Mesendoderm (in vitro differentiated cells): ENCODE data around the gene DDAH2.

Source experiments
- DNase-seq: peaks from one replicate; pipeline ENCODE4 v3.0.0; 2013
- H2AK5ac ChIP-seq: 2 replicates; pipeline ENCODE4 v1.6.1; 2013; ENCODE audit warnings: low read length, inconsistent platforms
- H2BK120ac ChIP-seq: 2 replicates; pipeline ENCODE4 v1.6.1; 2013; ENCODE audit warnings: low read depth, mild to moderate bottlenecking, low read length, moderate library complexity, mixed read lengths
- H2BK15ac ChIP-seq: replicated peaks from 2 replicates; pipeline ENCODE4 v1.6.1; 2013; ENCODE audit warnings: low read depth, mild to moderate bottlenecking, moderate library complexity
- H2BK5ac ChIP-seq: 2 replicates; pipeline ENCODE4 v1.6.1; 2013; ENCODE audit warnings: low read length, inconsistent platforms
- H3K18ac ChIP-seq: 2 replicates; pipeline ENCODE4 v1.6.1; 2013; ENCODE audit warnings: mild to moderate bottlenecking, low read length, mixed read lengths
- H3K23ac ChIP-seq: one replicate; pipeline ENCODE4 v1.6.1; 2013; ENCODE audit warnings: low read length
- H3K27ac ChIP-seq: 2 replicates; pipeline ENCODE4 v1.5.1; 2013; ENCODE audit warnings: low read depth, mild to moderate bottlenecking, inconsistent platforms, low read length, moderate library complexity
- H3K27me3 ChIP-seq: 2 replicates; pipeline ENCODE4 v1.6.1; 2013; ENCODE audit warnings: low read length, control low read depth, mild to moderate bottlenecking, inconsistent platforms; ENCODE audit not compliant: insufficient read depth, poor library complexity
- H3K36me3 ChIP-seq: 2 replicates; pipeline ENCODE4 v1.6.1; 2013; ENCODE audit warnings: low read length, inconsistent platforms; ENCODE audit not compliant: control insufficient read depth, insufficient read depth
- H3K4ac ChIP-seq: one replicate; pipeline ENCODE4 v1.6.1; 2013; ENCODE audit warnings: low read depth, mild to moderate bottlenecking, low read length, moderate library complexity
- H3K4me1 ChIP-seq: 2 replicates; pipeline ENCODE4 v1.6.1; 2013; ENCODE audit warnings: low read depth, low read length, inconsistent platforms; ENCODE audit not compliant: control insufficient read depth
- H3K4me2 ChIP-seq: 2 replicates; pipeline ENCODE4 v1.6.1; 2013; ENCODE audit warnings: low read length
- H3K4me3 ChIP-seq: 2 replicates; pipeline ENCODE4 v1.5.1; 2013; ENCODE audit warnings: mild to moderate bottlenecking, low read length
- H3K56ac ChIP-seq: one replicate; pipeline ENCODE4 v1.6.1; 2013; ENCODE audit warnings: low read length
- H3K79me1 ChIP-seq: 2 replicates; pipeline ENCODE4 v1.6.1; 2013; ENCODE audit warnings: low read length, inconsistent platforms
- H3K79me2 ChIP-seq: 2 replicates; pipeline ENCODE4 v1.6.1; 2013; ENCODE audit warnings: mild to moderate bottlenecking, low read length; ENCODE audit not compliant: control insufficient read depth, insufficient read depth
- H3K9ac ChIP-seq: 2 replicates; pipeline ENCODE4 v1.6.1; 2013; ENCODE audit warnings: low read length, inconsistent platforms
- H4K5ac ChIP-seq: one replicate; pipeline ENCODE4 v1.6.1; 2013; ENCODE audit warnings: low read length
- H4K8ac ChIP-seq: one replicate; pipeline ENCODE4 v1.6.1; 2013; ENCODE audit warnings: low read depth, mild to moderate bottlenecking, control low read depth, low read length, moderate library complexity
- WGBS: extraction: QIAGEN DNeasy Blood & Tissue Kit; methylation state at CpG from one replicate; pipeline ENCODE4 v1.1.7; 2013; ENCODE audit warnings: low lambda C conversion rate, missing lambda C conversion rate; ENCODE audit not compliant: insufficient coverage; ENCODE audit errors: extremely low coverage; 5-methylcytosine and 5-hydroxymethylcytosine counted together

The DDAH2 gene

GRCh38 chr6:31690231-31691077, 38.6 kb downstream of the DDAH2 start:
- Histone ChIP-seq H3K4me3 (no peak overlapping the region), H2BK15ac (no peak overlapping the region), H3K36me3 (peaks cover 29% of the 10 kb centered on the region), H2BK120ac (no peak overlapping the region), H3K23ac (peak overlapping the region; percentile 66), H3K56ac (peak overlapping the region; percentile 79), H3K18ac (no peak overlapping the region), H3K79me1 (no peaks in the 10 kb centered on the region), H3K27me3 (no peaks in the 10 kb centered on the region), H2BK5ac (no peak overlapping the region), H4K5ac (no peak overlapping the region), H3K9ac (peak overlapping the region; percentile 44), H3K79me2 (no peaks in the 10 kb centered on the region), H3K4ac (no peak overlapping the region), H2AK5ac (no peak overlapping the region), H3K4me2 (no peak overlapping the region), H3K4me1 (peaks cover 8% of the 10 kb centered on the region), H3K27ac (peak overlapping the region; percentile 68), H4K8ac (no peak overlapping the region)
- peak; percentile 78 for DNase-seq
- WGBS = no CpG with 5 or more reads among the region's 10 CpGs

- no peaks in the 10 kb centered on the region for H3K79me2 ChIP-seq
- peaks cover 8% of the 10 kb centered on the region for H3K4me1 ChIP-seq
- H4K5ac ChIP-seq = no peak overlapping the region
- H3K23ac ChIP-seq = no peak overlapping the region
- H3K4me3 ChIP-seq = no peak overlapping the region
- no peak overlapping the region for H3K4me2 ChIP-seq
- H3K18ac ChIP-seq = no peak overlapping the region
- no peak overlapping the region for H2BK15ac ChIP-seq
- no peaks in the 10 kb centered on the region for H3K27me3 ChIP-seq
- no peak overlapping the region for H3K56ac ChIP-seq
- WGBS = no CpG with 5 or more reads among the region's 11 CpGs
- H3K36me3 ChIP-seq = peaks cover 26% of the 10 kb centered on the region
- no peak overlapping the region for H3K4ac ChIP-seq
- H4K8ac ChIP-seq = no peak overlapping the region
- no peaks in the 10 kb centered on the region for H3K79me1 ChIP-seq
- no peak overlapping the region for H2BK5ac ChIP-seq
- no peak overlapping the region for H2AK5ac ChIP-seq
- no peak overlapping the region for H2BK120ac ChIP-seq
- DNase-seq = peak; percentile 41
- no peak overlapping the region for H3K9ac ChIP-seq
- no peak overlapping the region for H3K27ac ChIP-seq
Measured at GRCh38 chr6:31689249-31690110, 39.6 kb downstream of the DDAH2 start.

DNA sequence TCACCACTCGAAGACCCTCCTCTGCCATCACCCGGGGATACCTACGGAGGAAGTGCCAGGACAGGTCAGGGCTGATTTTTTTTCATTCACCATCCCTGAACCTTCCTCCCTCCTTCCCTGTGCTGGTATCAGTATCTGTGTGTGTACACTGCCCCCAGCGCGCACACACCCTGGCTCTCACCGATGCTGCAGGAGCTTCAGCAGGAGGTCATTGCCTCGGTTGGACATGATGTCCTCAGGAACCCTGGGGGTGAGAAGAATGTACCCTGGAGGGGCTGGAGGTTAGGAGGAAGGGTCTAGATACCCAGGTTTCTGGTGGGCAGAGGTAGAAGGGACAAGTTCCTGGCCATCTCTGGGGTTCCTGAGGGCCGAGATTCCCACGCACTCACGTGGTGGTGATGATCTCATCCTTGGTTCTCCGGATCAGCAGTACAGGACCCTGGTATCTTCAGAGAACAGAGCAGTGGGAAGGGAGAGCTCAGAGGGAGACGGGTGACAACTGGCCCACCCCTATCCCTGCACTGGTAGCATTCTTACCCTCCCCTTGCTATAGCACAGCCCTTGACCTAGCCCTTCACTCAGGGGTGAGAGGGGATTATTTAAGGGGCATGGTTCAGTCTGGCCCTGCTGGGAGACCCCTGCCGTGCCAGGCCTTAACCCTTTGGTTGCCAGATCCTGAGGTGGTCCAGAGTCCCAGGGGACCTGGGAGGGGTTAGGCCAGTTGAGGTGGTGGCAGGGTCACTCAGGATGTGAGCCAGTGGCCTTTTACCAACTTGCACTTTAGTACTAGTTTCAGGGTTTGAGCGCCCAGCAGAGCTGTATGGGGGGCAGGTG, 41.0 kb downstream of the DDAH2 start:
- DNase-seq = no peak
- Histone ChIP-seq H3K79me2 (no peaks in the 10 kb centered on the region), H3K4ac (no peak overlapping the region), H4K5ac (no peak overlapping the region), H2BK5ac (no peak overlapping the region), H2AK5ac (no peak overlapping the region), H3K9ac (no peak overlapping the region), H3K4me2 (no peak overlapping the region), H3K36me3 (peaks cover 23% of the 10 kb centered on the region), H4K8ac (no peak overlapping the region), H3K27ac (no peak overlapping the region), H3K27me3 (no peaks in the 10 kb centered on the region), H3K4me1 (peaks cover 8% of the 10 kb centered on the region), H3K56ac (peak overlapping the region; percentile 42), H2BK15ac (no peak overlapping the region), H3K4me3 (no peak overlapping the region), H3K79me1 (no peaks in the 10 kb centered on the region), H3K18ac (no peak overlapping the region), H3K23ac (no peak overlapping the region), H2BK120ac (no peak overlapping the region)
- no CpG with 5 or more reads among the region's 14 CpGs for WGBS

GRCh38 chr6:31687321-31687720, 41.8 kb downstream of the DDAH2 start:
- H3K56ac ChIP-seq = no peak overlapping the region
- DNase-seq = no peak
- H3K4me2 ChIP-seq = no peak overlapping the region
- H3K27ac ChIP-seq = no peak overlapping the region
- H2AK5ac ChIP-seq = no peak overlapping the region
- whole genome bisulfite sequencing = no CpG with 5 or more reads among the region's 8 CpGs
- no peaks in the 10 kb centered on the region for H3K79me2 ChIP-seq
- no peak overlapping the region for H4K8ac ChIP-seq
- no peak overlapping the region for H3K23ac ChIP-seq
- peaks cover 20% of the 10 kb centered on the region for H3K36me3 ChIP-seq
- no peak overlapping the region for H3K4me3 ChIP-seq
- no peak overlapping the region for H2BK5ac ChIP-seq
- H2BK15ac ChIP-seq = no peak overlapping the region
- H3K79me1 ChIP-seq = no peaks in the 10 kb centered on the region
- no peak overlapping the region for H3K9ac ChIP-seq
- H4K5ac ChIP-seq = no peak overlapping the region
- H2BK120ac ChIP-seq = no peak overlapping the region
- H3K4ac ChIP-seq = no peak overlapping the region
- H3K27me3 ChIP-seq = no peaks in the 10 kb centered on the region
- H3K18ac ChIP-seq = no peak overlapping the region
- peaks cover 8% of the 10 kb centered on the region for H3K4me1 ChIP-seq

DNA sequence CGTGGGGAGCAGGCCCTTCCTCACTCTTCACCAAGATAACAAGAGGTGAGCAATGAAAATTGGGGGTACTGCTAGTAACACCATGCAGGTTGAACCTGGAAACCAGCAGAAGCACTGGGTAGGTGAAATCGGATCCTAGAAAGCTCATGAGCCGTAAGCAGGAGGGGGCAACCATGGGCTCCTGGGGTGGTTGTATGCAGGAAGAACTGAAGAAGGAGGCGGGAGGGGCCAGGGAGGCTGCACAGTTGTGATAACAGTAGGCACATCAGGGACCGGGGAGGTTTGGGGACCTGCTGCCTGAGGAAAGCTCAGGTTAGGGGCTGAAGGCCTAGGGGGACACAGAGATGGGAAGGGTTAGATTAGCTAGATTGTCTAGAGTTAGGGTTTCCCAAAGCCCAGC, 42.6 kb downstream of the DDAH2 start:
- no peak overlapping the region for H2BK15ac ChIP-seq
- DNase-seq = no peak
- H3K79me2 ChIP-seq = no peaks in the 10 kb centered on the region
- H3K56ac ChIP-seq = no peak overlapping the region
- H2AK5ac ChIP-seq = no peak overlapping the region
- peaks cover 20% of the 10 kb centered on the region for H3K36me3 ChIP-seq
- peaks cover 8% of the 10 kb centered on the region for H3K4me1 ChIP-seq
- H3K4ac ChIP-seq = no peak overlapping the region
- H3K9ac ChIP-seq = no peak overlapping the region
- H3K4me3 ChIP-seq = no peak overlapping the region
- H4K8ac ChIP-seq = no peak overlapping the region
- H2BK120ac ChIP-seq = no peak overlapping the region
- H3K27ac ChIP-seq = no peak overlapping the region
- H2BK5ac ChIP-seq = no peak overlapping the region
- H3K23ac ChIP-seq = no peak overlapping the region
- H3K4me2 ChIP-seq = no peak overlapping the region
- no peak overlapping the region for H4K5ac ChIP-seq
- no peaks in the 10 kb centered on the region for H3K27me3 ChIP-seq
- H3K79me1 ChIP-seq = no peaks in the 10 kb centered on the region
- no CpG with 5 or more reads among the region's 5 CpGs for WGBS
- H3K18ac ChIP-seq = no peak overlapping the region
